ENCODE data around the gene FATE1.

The FATE1 gene

DNA sequence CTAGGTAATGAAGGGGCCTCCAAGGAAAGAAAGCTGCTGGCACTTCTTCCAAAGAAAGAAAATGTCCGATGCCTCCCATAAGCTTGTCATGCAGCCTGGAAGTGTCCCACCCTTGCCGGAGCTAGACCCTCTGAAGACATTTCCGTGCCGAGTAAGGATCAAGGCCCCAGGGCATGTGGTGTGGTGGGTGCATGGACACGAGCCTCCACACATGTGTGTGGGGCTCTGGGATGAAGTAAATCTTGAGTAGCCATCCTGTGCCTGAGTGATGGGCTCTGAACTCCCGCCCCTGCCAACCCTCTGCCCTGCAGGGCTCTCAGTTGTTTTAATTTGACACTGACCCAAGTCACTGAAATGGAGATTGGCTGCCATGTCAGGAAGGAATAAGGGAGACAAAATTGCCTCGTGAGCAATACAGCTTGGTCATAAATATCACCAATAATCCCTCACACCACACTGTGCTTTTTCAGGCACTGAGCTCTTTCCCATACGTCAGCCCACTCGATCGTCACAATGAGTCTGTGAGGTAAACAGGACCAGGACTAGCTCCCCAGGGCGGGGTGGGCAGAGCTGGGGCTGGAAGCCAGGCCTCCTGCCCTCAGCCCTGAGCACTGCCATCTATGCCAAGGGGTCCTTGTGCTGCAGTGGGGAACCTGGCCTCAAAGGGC is 43.3 kb downstream of the FATE1 start:
- TF ChIP-seq TCF12 (IDR thresholded peaks at IDR 0.05; ENCODE audit: low read depth), result no peak
- no peak for TF ChIP-seq EGR1 (IDR thresholded peaks at IDR 0.05)
- no peak for TF ChIP-seq YY1 (IDR thresholded peaks at IDR 0.05; ENCODE audit: low read depth)
- TF ChIP-seq TAF1 (IDR thresholded peaks at IDR 0.05; ENCODE audit: low read depth), result no peak
- no peak for TF ChIP-seq ZBTB7A (IDR thresholded peaks at IDR 0.05; ENCODE audit: low read depth)
- TF ChIP-seq, protein P1, sequence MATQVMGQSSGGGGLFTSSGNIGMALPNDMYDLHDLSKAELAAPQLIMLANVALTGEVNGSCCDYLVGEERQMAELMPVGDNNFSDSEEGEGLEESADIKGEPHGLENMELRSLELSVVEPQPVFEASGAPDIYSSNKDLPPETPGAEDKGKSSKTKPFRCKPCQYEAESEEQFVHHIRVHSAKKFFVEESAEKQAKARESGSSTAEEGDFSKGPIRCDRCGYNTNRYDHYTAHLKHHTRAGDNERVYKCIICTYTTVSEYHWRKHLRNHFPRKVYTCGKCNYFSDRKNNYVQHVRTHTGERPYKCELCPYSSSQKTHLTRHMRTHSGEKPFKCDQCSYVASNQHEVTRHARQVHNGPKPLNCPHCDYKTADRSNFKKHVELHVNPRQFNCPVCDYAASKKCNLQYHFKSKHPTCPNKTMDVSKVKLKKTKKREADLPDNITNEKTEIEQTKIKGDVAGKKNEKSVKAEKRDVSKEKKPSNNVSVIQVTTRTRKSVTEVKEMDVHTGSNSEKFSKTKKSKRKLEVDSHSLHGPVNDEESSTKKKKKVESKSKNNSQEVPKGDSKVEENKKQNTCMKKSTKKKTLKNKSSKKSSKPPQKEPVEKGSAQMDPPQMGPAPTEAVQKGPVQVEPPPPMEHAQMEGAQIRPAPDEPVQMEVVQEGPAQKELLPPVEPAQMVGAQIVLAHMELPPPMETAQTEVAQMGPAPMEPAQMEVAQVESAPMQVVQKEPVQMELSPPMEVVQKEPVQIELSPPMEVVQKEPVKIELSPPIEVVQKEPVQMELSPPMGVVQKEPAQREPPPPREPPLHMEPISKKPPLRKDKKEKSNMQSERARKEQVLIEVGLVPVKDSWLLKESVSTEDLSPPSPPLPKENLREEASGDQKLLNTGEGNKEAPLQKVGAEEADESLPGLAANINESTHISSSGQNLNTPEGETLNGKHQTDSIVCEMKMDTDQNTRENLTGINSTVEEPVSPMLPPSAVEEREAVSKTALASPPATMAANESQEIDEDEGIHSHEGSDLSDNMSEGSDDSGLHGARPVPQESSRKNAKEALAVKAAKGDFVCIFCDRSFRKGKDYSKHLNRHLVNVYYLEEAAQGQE (IDR thresholded peaks at IDR 0.05; ENCODE audit: low read depth), result no peak
- no peak for TF ChIP-seq FOXM1 (IDR thresholded peaks at IDR 0.05; ENCODE audit: borderline replicate concordance, low read depth)
- no peak for TF ChIP-seq NFIC (IDR thresholded peaks at IDR 0.05)
- TF ChIP-seq RAD21 (IDR thresholded peaks at IDR 0.05; ENCODE audit: low read depth), result no peak
- TF ChIP-seq, protein P2, sequence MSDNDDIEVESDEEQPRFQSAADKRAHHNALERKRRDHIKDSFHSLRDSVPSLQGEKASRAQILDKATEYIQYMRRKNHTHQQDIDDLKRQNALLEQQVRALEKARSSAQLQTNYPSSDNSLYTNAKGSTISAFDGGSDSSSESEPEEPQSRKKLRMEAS (IDR thresholded peaks at IDR 0.05), result no peak
- no peak for TF ChIP-seq TEAD4 (IDR thresholded peaks at IDR 0.05)
- TF ChIP-seq, protein P3, sequence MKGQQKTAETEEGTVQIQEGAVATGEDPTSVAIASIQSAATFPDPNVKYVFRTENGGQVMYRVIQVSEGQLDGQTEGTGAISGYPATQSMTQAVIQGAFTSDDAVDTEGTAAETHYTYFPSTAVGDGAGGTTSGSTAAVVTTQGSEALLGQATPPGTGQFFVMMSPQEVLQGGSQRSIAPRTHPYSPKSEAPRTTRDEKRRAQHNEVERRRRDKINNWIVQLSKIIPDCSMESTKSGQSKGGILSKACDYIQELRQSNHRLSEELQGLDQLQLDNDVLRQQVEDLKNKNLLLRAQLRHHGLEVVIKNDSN (IDR thresholded peaks at IDR 0.05), result no peak
- TF ChIP-seq EP300 (IDR thresholded peaks at IDR 0.05; ENCODE audit: borderline replicate concordance), result no peak
- no peak for TF ChIP-seq CREB1 (IDR thresholded peaks at IDR 0.05; ENCODE audit: low read depth)
- TF ChIP-seq CEBPB (IDR thresholded peaks at IDR 0.05), result no peak

DNA sequence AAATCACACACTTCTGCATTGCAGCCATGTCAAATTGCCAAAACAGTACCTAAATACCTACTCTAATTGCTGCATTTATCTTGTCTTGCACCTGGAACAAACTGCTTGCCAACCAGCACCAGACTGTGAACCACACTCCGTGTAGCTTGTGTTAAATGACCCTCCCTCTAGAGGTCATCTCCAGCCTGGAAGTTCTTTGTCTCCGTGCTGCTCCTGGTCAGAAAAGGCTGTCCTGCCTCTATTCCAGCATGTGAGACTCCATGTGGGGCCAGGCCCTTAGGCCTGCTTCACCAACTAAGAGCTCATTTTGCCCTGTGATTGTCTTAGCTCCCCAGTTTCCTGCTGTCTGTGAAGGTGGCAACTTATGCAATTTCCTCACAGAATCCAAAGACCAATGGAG is 47.0 kb downstream of the FATE1 start:
- TF ChIP-seq TEAD4 (IDR thresholded peaks at IDR 0.05) (no peak), ZBTB7A (IDR thresholded peaks at IDR 0.05; ENCODE audit: low read depth) (no peak), YY1 (IDR thresholded peaks at IDR 0.05; ENCODE audit: low read depth) (no peak), CREB1 (IDR thresholded peaks at IDR 0.05; ENCODE audit: low read depth) (no peak), EP300 (IDR thresholded peaks at IDR 0.05; ENCODE audit: borderline replicate concordance) (no peak), TAF1 (IDR thresholded peaks at IDR 0.05; ENCODE audit: low read depth) (no peak), CEBPB (IDR thresholded peaks at IDR 0.05) (no peak), RAD21 (IDR thresholded peaks at IDR 0.05; ENCODE audit: low read depth) (no peak), NFIC (IDR thresholded peaks at IDR 0.05) (no peak), TCF12 (IDR thresholded peaks at IDR 0.05; ENCODE audit: low read depth) (no peak), FOXM1 (IDR thresholded peaks at IDR 0.05; ENCODE audit: borderline replicate concordance, low read depth) (no peak), EGR1 (IDR thresholded peaks at IDR 0.05) (no peak)
- TF ChIP-seq, protein P3 (IDR thresholded peaks at IDR 0.05), result no peak
- TF ChIP-seq, protein P2 (IDR thresholded peaks at IDR 0.05), result no peak
- TF ChIP-seq, protein P1 (IDR thresholded peaks at IDR 0.05; ENCODE audit: low read depth), result no peak

DNA sequence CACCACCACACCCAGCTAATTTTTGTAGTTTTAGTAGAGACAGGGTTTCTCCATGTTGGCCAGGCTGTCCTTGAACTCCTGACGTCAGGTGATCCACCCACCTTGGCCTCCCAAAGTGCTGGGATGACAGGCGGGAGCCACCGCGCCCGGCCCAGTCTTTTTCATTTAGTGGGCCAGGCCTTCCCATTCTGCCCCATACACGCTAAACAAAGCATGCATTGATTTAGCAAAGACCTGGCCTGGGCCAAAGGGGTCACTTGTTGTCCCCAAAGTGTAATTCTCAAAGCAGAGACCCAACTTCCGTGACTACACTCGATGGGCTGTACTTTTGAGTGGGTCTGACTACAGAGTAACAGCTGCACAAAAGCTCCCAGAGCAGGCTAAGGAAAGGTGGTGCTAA is 47.9 kb downstream of the FATE1 start:
- TF ChIP-seq CEBPB (IDR thresholded peaks at IDR 0.05) (no peak), FOXM1 (IDR thresholded peaks at IDR 0.05; ENCODE audit: borderline replicate concordance, low read depth) (no peak), RAD21 (IDR thresholded peaks at IDR 0.05; ENCODE audit: low read depth) (no peak), ZBTB7A (IDR thresholded peaks at IDR 0.05; ENCODE audit: low read depth) (no peak), TCF12 (IDR thresholded peaks at IDR 0.05; ENCODE audit: low read depth) (no peak), YY1 (IDR thresholded peaks at IDR 0.05; ENCODE audit: low read depth) (no peak), TAF1 (IDR thresholded peaks at IDR 0.05; ENCODE audit: low read depth) (no peak), NFIC (IDR thresholded peaks at IDR 0.05) (no peak), EP300 (IDR thresholded peaks at IDR 0.05; ENCODE audit: borderline replicate concordance) (no peak)
- TF ChIP-seq, protein P1 (IDR thresholded peaks at IDR 0.05; ENCODE audit: low read depth), result no peak
- TF ChIP-seq, protein P3 (IDR thresholded peaks at IDR 0.05), result no peak
